ENCODE measurements around the gene ZNF438.

GRCh38 chr10:31058795-31059703 is 27.4 kb upstream of the ZNF438 start:
- no peak for TF ChIP-seq CTCF (conservative IDR thresholded peaks at IDR 0.05 in 1 of 2, IDR thresholded peaks at IDR 0.05 in 1 of 2; ENCODE audit: low read depth in 1 of 2, low read length in 2 of 2)
- no peak for TF ChIP-seq EZH2 (IDR thresholded peaks at IDR 0.05; ENCODE audit: low read length, missing control alignments)
